Jurkat, Clone E6-1 (cell line): ENCODE measurements around the gene NTM.
A peak's percentile ranks its signal among the peaks of the same experiment; 100 is the strongest.

Source experiments
- DNase-seq: peaks from one replicate; pipeline ENCODE4 v3.0.0-alpha.2; 2011; ENCODE audit warnings: low read depth, low spot score
- H3K4me3 ChIP-seq: 2 replicates; pipeline ENCODE4 v1.5.1; 2011; ENCODE audit warnings: mild to moderate bottlenecking, low read length, control low read depth, moderate library complexity

NTM gene

GRCh38 chr11:132174362-132175255 is 804.2 kb downstream of the NTM start:
- H3K4me3 ChIP-seq = no peak overlapping the region
- no peak for DNase-seq

- H3K4me3 ChIP-seq = no peak overlapping the region
- DNase-seq = peak; percentile 47
Measured at GRCh38 chr11:132177106-132177505, 806.7 kb downstream of the NTM start.

GRCh38 chr11:132184079-132184478 is 813.7 kb downstream of the NTM start:
- no peak overlapping the region for H3K4me3 ChIP-seq
- no peak for DNase-seq

- no peak overlapping the region for H3K4me3 ChIP-seq
- no peak for DNase-seq
Measured at GRCh38 chr11:132185726-132186592, 815.5 kb downstream of the NTM start.

- DNase-seq = no peak
- no peak overlapping the region for H3K4me3 ChIP-seq
Measured at GRCh38 chr11:132186699-132187098, 816.3 kb downstream of the NTM start.

- no peak for DNase-seq
Measured at GRCh38 chr11:132187386-132187785, 817.0 kb downstream of the NTM start.

GRCh38 chr11:132187814-132188213 is 817.4 kb downstream of the NTM start:
- H3K4me3 ChIP-seq = no peak overlapping the region
- no peak for DNase-seq

More at GRCh38 chr11:132187386-132187785, 817.0 kb downstream of the NTM start:
- no peak overlapping the region for H3K4me3 ChIP-seq

- no peak for DNase-seq
- H3K4me3 ChIP-seq = no peak overlapping the region
Measured at GRCh38 chr11:132196928-132197327, 826.5 kb downstream of the NTM start.

- H3K4me3 ChIP-seq = no peak overlapping the region
- no peak for DNase-seq
Measured at GRCh38 chr11:132200353-132200936, 830.0 kb downstream of the NTM start.

- H3K4me3 ChIP-seq = no peak overlapping the region
- no peak for DNase-seq
Measured at GRCh38 chr11:132202621-132203020, 832.2 kb downstream of the NTM start.

- no peak overlapping the region for H3K4me3 ChIP-seq
Measured at GRCh38 chr11:132205006-132205405, 834.6 kb downstream of the NTM start.

GRCh38 chr11:132205496-132205895 is 835.1 kb downstream of the NTM start:
- H3K4me3 ChIP-seq = no peak overlapping the region
- DNase-seq = no peak

More at GRCh38 chr11:132205006-132205405, 834.6 kb downstream of the NTM start:
- DNase-seq = no peak

- no peak overlapping the region for H3K4me3 ChIP-seq
- no peak for DNase-seq
Measured at GRCh38 chr11:132206993-132207392, 836.6 kb downstream of the NTM start.

- DNase-seq = no peak
- no peak overlapping the region for H3K4me3 ChIP-seq
Measured at GRCh38 chr11:132208477-132209055, 838.2 kb downstream of the NTM start.

- H3K4me3 ChIP-seq = no peak overlapping the region
- no peak for DNase-seq
Measured at GRCh38 chr11:132211479-132211878, 841.1 kb downstream of the NTM start.

GRCh38 chr11:132217856-132218255 is 847.4 kb downstream of the NTM start:
- no peak overlapping the region for H3K4me3 ChIP-seq
- no peak for DNase-seq

- no peak overlapping the region for H3K4me3 ChIP-seq
- no peak for DNase-seq
Measured at GRCh38 chr11:132220474-132220873, 850.1 kb downstream of the NTM start.

GRCh38 chr11:132222345-132222744 is 851.9 kb downstream of the NTM start:
- no peak overlapping the region for H3K4me3 ChIP-seq
- no peak for DNase-seq

GRCh38 chr11:132226522-132226921 is 856.1 kb downstream of the NTM start:
- no peak for DNase-seq

More at GRCh38 chr11:132226522-132226921, 856.1 kb downstream of the NTM start:
- H3K4me3 ChIP-seq = no peak overlapping the region
